ENCODE data around the gene ZNF467.

The ZNF467 gene

DNA sequence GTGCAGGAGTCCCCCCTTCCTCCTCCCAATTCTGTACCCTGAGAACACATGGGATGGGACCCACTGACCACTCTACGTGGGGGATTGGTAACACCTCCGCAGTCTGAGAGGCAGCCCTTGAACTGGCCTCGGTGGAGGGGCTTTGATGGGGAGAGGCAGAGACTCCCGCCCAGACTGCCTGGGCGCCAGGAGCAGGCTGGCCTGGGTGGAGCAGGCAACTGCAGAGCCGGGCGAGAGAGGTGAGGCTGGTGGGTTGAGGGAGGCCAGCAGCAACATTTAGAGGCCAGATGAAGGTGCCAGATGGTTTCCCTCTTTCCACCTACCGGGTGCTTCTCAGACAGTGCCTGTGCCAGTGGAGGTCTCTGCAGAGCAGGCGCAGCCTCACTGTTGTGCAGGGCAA, 30.7 kb upstream of the ZNF467 start:
- no peak for DNase-seq

- DNase-seq: no peak
Observed at GRCh38 chr7:149803551-149804074, 30.2 kb upstream of the ZNF467 start.

GRCh38 chr7:149802966-149803365, 29.6 kb upstream of the ZNF467 start:
- DNase-seq: no peak

DNA sequence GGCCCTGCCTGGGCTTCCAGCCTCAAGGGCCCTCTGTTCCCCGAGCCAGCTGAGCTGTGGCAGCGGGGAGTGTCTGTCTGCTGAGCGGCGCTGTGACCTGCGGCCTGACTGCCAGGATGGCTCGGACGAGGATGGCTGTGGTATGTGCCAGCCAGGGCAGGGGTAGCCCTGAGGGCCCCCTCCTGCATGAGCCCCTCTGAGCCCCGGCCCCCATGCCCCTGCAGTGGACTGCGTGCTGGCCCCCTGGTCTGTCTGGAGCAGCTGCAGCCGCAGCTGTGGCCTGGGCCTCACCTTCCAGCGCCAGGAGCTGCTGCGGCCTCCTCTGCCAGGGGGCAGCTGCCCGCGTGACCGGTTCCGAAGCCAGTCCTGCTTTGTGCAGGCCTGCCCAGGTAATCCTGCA, 28.4 kb upstream of the ZNF467 start:
- no peak for DNase-seq

- DNase-seq: no peak
Observed at GRCh38 chr7:149801002-149801566, 27.7 kb upstream of the ZNF467 start.

GRCh38 chr7:149800169-149800555, 26.8 kb upstream of the ZNF467 start:
- DNase-seq: no peak

- DNase-seq: peak; percentile 28
Observed at GRCh38 chr7:149799397-149800168, 26.2 kb upstream of the ZNF467 start.

- no peak for DNase-seq
Observed at GRCh38 chr7:149797771-149798170, 24.4 kb upstream of the ZNF467 start.

- DNase-seq: no peak
Observed at GRCh38 chr7:149796287-149796860, 23.0 kb upstream of the ZNF467 start.

- no peak for DNase-seq
Observed at GRCh38 chr7:149795126-149795525, 21.7 kb upstream of the ZNF467 start.

DNA sequence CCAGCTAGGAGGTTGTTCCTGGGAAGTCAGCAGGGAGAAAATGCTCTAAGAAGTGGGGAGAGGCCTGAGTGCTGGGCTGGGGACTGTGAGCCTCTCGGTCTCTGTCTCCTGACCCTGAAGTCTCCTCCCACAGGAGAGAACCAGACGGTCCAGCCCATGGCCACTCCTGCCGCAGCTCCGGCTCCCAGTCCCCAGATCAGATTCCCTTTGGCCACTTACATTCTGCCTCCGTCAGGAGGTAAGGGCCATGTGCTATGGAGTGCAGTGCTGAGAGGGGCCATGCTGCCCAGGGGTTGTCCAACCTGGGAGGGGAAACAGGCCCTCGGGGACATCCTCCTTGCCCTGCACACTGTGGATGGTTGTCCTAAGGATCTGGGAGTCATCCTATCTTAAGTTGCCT, 21.3 kb upstream of the ZNF467 start:
- DNase-seq: no peak

DNA sequence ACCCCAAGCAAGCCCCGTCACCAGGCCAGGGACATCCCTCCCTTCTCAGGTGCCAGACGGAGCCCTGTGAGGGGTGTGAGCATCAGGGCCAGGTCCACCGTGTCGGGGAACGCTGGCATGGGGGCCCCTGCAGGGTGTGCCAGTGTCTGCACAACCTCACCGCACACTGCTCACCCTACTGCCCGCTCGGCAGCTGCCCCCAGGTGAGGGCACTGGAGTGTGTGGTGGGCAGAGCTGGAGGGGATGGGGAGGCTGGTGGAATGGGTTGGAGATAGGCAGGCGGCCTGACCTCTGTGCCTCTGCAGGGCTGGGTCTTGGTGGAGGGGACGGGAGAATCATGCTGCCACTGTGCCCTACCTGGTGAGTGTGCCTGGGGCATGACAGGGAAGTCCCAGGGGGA, 19.9 kb upstream of the ZNF467 start:
- DNase-seq: no peak

GRCh38 chr7:149792220-149792595, 18.8 kb upstream of the ZNF467 start:
- DNase-seq: no peak

- DNase-seq: no peak
Observed at GRCh38 chr7:149791411-149792219, 18.2 kb upstream of the ZNF467 start.

DNA sequence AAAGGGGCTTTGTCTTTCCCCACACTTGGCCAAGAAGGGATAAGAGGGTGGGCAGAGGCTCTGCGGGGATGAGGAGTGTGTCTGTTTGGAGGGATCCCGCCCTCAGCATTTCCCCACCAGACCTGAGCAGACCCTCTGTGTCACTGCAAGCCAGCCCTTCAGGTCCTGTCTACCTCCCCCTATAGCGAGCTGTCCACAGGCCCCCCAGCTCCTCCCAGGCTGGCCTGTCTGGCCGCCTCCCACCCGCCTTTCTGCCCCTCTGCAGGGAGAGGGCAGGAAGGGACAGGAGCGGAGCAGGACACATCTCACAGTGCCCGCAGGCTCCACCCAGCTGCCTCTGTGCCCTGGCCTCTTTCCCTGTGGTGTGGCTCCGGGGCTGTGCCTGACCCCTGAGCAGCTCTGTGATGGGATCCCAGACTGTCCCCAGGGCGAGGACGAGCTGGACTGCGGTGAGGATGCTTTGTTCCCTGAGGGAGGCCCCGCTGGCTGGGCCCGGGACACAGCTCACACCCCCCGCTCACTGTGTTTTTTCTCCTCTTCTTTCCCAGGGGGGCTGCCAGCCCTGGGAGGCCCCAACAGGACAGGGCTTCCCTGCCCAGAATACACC, 17.5 kb upstream of the ZNF467 start:
- no peak for DNase-seq

DNA sequence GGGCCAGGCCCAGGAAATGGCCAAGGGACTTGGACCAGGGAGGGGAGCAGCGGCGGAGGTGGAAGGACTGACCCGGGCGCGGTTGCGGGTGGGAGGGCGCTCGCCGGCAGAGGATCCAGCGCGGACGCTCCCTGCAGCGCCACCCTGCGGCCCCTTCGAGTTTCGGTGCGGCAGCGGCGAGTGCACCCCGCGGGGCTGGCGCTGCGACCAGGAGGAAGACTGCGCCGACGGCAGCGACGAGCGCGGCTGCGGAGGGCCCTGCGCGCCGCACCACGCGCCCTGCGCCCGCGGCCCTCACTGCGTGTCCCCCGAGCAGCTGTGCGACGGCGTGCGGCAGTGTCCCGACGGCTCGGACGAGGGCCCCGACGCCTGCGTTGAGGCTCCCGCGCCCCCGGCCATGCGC, 16.8 kb upstream of the ZNF467 start:
- no peak for DNase-seq

DNA sequence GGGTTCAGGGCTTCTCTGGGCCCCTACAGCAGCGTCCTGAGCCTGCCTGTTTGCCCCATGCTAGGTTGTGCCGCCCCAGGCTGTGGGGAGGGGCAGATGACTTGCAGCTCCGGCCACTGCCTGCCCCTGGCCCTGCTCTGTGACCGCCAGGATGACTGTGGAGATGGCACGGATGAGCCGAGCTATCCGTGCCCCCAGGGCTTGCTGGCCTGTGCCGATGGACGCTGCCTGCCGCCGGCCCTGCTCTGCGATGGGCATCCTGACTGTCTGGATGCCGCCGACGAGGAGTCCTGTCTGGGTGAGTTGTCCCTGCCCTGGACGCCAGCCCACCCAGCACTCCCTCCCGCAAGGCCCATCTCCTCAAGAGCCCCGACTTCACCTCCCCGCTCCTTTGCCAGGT, 15.7 kb upstream of the ZNF467 start:
- DNase-seq: no peak

- no peak for DNase-seq
Observed at GRCh38 chr7:149788300-149788851, 15.0 kb upstream of the ZNF467 start.

DNA sequence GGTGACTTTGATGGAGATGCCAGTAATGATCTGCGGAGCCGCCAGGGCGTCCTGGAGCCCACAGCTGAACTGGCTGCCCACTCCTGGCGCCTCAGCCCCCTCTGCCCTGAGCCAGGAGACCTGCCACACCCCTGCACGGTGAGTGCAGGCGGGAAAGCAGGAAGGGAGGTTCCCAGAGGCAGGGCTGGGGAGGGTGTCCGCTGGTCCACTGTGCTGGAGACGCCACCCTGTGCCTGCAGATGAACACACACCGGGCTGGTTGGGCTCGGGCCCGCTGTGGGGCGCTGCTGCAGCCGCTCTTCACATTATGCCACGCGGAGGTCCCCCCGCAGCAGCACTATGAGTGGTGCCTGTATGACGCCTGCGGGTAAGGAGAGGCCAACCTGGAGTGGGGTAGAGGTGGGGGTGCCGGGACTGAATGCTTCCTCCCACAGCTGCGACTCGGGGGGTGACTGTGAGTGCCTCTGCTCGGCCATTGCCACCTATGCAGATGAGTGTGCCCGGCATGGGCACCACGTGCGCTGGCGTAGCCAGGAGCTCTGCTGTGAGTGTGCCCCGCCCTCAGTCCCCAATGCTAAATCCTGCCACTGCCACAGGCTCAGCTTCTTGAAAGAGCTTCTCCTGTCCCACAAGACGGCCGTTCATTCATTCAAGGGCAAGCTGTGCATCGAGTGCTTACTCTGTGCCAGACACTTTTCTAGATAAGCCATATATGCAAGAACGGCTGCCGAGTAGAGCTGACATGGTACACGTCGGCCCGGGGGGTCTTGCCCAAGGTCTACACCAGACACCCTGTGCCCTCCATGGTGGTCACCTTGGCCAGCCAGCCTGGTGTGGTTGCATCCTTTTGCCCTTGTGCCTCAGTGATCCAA, 14.3 kb upstream of the ZNF467 start:
- no peak for DNase-seq

- DNase-seq: no peak
Observed at GRCh38 chr7:149785983-149786382, 12.6 kb upstream of the ZNF467 start.

DNA sequence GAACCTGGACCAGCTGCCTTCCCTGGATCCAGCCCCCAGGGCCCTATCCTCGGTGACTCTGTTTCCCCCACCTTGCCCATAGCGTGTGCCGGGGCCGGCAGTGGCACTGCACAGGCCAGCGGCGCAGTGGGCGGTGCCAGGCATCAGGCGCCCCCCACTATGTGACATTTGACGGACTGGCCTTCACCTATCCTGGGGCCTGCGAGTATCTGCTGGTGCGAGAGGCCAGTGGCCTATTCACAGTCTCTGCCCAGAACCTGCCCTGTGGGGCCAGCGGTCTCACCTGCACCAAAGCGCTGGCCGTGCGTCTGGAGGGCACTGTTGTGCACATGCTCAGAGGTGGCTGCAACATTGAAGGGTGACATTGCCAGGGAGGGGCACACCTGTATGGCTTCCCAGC, 12.0 kb upstream of the ZNF467 start:
- no peak for DNase-seq

- DNase-seq: no peak
Observed at GRCh38 chr7:149784251-149784608, 10.8 kb upstream of the ZNF467 start.
